Activated T-helper 1 cell treated with Interleukin-2 at 50 U/mL for 16 hours (primary cell): ENCODE data around the gene TRAF3.

Experiments used
- DNase-seq: peaks from one replicate; pipeline ENCODE4 v3.0.0-alpha.2; 2020; ENCODE audit warnings: low read depth

The TRAF3 gene

DNA sequence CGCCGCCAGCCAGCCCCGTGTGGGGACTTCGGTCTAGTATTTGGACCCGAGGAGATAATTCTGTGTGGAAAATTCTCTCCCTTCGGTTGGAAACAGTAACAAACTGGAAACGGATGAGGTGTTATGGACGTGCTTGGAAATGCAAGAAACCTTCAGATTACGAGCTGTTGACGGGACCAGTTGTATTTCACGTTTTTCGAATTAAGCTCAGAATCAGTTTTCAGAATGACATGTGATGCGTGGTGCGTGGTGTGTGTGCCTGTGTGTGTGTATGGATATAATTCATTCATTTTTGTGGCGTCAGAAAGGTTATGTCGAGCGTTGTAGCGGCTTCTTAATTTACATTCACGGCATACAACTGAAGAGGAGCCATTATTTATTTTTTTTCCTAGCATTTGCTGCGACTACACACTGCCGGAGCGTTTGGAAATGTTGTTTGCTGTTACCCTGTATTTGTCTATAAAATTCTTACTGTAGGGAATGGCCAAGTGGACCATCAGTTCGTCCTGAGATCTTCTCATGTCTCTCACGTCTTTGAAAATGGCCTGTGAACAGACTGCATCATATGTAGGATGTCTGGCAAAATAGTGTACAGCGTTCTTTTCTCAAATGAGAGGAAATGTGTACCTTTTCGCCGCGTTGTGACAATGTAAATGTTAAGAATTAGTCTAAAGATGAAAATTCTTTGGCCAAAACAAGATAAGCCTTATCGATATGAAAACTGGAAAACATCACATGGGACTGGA is 1.3 kb downstream of the TRAF3 start:
- DNase-seq = no peak

GRCh38 chr14:102779084-102779462 is 1.8 kb downstream of the TRAF3 start:
- DNase-seq = no peak

- DNase-seq = no peak
Measured at GRCh38 chr14:102779574-102780315, 2.5 kb downstream of the TRAF3 start.

GRCh38 chr14:102781063-102781462 is 3.8 kb downstream of the TRAF3 start:
- no peak for DNase-seq

DNA sequence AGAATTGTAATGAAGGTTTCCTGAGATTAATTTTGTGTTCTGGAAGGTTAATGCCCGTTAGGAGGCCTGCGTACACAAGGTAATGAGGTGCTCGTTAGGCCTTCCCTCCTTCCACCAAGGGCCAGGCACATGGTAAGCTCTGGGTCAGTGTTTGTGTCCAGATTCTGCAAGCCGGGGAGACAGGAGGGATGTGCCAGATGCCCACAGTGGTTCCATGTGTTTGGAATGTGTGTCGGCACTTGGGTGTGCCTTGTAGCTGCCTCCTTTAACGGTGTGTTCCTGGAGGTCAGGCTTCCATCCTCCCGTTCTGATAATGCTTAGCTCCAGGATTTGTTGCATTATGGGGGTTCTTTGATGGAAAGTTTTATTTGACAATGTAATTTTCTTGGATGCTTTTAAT is 5.7 kb downstream of the TRAF3 start:
- no peak for DNase-seq

- no peak for DNase-seq
Measured at GRCh38 chr14:102784892-102785594, 7.8 kb downstream of the TRAF3 start.

DNA sequence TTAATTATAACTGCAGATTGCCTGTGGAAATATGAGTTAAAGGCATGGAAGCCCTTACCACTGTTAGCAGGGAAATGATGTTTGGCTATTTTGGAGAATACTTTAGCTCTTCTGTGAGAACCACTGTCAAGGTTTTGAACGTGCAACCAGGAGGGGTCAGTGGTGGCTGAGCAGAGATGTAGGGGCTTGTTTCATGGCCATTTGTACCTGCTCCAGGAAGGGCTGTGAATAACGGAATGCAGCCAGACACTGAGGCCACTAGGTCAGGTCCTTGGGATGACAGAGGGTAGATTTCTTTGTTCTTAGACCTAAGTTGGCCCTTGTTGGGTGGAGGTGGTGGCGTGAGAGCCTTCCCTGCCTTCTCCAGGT is 8.3 kb downstream of the TRAF3 start:
- no peak for DNase-seq

DNA sequence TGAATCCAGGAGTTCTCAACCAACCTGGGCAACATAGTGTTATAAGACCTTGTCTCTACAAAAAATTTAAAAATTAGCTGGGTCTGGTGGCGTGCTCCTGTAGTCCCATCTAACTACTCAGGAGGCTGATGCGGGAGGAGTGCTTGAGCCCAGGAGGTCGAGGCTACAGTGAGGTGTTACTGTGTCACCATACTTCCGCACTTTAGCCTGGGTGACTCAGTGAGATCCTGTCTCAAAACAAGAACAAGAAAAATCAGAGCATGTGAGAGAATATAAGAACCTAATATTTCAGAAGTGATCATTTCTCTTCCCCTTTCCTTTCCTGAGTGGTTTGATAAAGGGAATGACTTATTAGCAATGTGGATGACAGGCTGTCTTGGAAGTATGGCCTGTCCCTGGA is 9.5 kb downstream of the TRAF3 start:
- no peak for DNase-seq

DNA sequence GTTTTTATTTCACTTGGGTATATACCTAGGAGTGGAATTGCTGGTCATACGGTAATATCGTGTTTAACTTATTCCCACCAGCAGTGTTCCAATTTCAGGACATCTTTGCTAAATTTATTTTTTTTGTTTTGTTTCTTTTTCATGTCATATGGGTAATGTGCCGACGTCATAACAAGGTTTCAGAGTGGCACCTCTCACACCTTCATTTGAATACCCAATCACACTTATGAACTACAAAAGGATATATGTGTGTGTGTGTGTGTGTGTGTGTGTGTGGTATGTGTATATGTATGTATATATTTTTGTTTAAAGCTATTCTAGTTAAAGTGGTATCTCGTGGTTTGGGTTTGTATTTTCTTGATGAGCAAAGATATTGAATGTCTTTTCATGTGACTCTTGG is 12.1 kb downstream of the TRAF3 start:
- DNase-seq = no peak

DNA sequence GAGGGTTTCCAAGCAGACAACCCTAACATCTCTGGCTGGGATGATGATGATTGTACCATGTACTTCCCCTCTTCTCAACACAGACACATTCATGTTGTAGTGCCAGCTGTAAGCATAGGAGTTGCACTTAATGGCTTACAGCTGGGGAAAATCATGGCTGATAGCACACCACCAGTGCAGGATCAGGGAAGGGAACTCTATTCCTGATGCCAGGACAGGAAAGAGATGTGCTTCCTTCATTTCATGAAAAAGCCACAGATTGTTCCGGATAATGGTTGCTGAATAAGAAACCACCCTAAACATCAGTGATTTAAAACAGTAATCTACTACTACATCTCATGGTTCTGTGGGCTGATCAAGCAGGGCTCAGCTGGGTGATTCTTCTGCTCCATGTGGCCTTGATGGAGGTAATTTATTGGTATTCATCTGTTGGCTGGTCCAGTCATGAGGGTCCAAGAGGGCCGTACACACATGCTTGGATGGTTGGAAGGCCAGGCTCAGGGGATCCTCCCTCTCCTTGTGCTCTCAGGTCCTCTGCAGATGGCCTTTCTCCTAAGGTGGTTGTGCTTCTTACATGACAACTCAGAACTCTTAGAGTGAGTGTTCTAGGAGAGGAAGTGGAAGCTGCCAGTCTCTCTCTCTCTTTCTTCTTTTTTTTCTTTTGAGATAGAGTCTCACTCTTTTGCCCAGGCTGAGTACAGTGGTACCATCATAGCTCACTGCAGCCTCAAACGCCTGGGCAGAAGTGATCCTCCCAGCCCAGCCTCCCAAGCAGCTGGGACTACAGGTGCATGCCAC is 16.5 kb downstream of the TRAF3 start:
- DNase-seq = no peak

- no peak for DNase-seq
Measured at GRCh38 chr14:102795060-102795925, 18.0 kb downstream of the TRAF3 start.

- no peak for DNase-seq
Measured at GRCh38 chr14:102796661-102797190, 19.5 kb downstream of the TRAF3 start.

DNA sequence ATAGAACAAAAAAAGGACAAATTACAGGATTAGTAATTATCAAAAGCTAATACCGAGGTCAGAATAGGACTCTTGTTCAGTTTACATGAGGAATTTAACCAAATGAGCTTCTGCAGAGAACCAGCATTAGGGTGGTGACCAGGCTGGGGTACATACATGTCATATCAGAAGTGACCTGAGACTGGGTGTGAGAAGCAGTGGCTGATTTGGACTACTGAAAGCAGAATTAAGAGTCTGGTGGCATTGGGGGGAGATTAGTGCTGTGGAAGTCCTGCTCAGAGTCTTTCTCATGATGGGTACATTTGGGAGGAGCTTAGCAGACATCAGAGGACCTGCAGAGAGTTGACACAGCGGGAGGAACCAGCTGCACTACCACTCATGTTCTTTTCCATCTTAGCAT is 21.7 kb downstream of the TRAF3 start:
- DNase-seq = no peak

DNA sequence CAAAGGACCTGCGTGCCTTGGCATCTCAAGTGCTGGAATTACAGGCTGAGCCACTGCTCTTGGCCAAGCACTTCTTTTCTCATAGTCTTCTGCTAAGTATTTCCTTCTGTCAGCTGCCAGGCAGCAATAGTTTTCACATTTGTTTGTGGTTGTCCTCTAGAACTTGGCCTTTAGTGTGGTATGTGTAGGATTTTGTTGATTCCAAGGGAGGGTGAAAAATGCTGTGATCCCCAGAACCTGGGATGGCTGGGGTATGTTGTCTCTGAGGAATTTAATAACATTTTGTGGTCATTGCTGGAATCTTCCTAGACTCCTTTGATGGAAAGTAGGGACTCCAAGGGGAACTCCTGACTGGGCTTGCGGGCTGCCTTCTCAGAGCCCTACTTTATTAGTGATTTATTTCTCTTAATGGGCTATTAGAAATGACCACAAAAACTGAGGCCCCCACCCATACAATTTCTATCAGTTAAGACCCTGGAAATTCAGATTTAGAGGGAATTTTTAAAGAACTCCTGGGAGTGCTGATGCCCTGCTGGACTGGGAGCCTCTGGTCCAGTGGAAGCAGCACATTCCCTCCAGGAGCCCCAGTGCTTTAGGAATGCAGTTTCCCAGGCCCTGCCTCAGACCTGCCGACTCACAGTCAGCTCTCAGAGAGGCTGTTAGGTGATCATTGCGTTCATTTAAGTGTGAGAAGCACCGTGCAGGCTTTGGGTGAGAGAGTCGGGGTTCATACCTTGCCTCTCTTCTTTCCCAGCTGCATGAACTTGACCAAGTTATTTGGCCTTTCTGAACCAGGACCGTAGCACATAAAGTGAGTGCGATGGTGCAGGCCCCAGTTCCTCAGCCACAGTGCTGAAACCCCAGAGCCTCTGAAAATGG is 22.7 kb downstream of the TRAF3 start:
- DNase-seq = no peak

DNA sequence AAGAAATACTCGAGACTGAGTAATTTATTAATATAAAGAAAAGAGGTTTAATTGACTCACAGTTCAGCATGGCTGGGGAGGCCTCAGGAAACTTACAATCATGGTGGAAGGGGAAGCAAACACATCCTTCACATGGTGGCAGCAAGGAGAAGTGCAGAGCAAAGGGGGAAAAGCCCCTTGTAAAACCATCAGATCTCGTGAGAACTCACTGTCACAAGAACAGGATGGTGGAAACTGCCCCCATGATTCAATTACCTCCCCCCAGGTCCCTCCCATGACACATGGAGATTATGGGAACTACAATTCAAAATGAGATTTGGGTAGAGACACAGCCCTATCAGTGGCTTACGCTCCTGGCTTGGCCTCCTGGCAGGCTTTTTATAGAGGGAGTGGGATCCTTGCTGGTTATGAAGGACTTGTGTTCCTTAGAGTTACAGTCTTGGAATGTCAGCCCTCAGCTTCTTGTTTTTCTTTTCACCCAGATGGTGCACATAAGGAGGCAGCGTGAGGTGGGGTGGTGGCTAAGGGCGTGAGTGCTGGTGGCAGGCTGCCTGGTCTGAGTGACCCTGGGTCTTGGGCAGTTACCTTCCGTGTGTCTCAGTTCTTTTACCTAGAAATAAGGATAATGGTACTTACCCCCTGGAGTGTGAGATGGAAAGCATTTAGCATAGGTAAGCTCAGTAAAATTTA is 25.7 kb downstream of the TRAF3 start:
- DNase-seq = no peak

GRCh38 chr14:102804858-102805257 is 27.6 kb downstream of the TRAF3 start:
- no peak for DNase-seq

DNA sequence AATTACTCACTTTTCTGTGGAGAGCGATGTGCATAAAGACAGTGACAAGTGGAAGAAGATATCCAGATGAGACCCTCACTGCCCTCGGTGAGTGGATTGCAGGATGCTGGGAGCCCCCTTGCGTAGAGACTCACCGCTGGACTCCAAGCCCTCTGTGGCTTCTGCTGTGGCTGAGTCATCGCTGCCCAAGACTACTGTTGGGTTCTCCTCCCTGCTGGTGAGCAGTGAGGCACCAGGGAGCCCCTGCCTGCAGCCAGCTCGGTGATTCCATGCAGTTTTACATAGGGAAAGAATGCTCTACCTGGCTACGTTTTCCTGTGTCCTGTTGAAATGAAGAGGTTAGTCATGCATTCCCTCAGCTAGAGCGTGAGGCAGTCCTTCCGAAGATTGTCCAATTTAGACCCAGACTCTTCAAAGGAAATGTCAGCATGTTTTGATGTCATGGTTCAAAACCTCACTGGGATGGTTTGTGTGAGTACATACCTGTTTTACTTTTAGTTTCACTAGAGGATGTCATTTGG is 28.2 kb downstream of the TRAF3 start:
- no peak for DNase-seq

DNA sequence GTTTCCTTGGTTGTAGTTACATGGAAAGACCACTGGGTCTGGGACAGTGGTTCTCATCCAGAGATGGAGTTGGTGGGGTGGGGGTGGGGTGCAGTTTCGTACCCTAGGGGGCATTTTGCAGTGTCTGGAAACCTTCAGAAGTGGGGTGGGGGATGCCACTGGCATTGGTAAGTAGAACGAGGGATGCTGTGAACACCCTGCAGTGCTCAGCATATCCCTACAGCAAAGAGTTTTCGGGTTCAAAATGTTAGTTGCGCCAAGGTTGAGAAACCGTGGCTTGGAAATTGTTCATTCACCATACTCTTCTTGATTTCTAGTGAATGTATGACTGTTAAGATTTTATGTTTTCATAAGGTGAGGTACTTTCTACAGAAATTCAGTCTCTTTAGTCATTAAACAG is 28.7 kb downstream of the TRAF3 start:
- no peak for DNase-seq

DNA sequence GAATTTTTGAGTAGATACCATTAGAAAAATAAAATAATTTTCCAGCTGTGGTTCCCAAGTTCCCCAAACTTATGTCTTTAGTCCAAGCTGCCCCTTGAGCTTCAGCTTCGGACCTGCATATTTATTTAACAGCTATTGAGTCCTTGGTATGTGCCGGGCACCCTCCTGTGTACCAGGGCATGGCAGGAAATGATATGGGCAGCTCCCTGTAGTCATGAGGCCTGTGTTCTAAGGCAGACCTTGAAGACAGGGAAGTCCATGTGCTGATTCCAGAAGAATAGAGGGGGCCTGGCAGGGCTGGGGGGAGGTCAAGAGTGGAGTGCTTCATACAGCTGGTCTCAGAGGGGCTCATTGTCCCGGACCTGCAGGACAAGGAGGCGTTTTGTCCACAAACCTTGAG is 29.2 kb downstream of the TRAF3 start:
- no peak for DNase-seq
